ENCODE measurements around the gene PLCB1.

PLCB1 gene

GRCh38 chr20:8891039-8891438 lies 759.0 kb downstream of the PLCB1 start:
- H3K4me1 ChIP-seq (ENCODE audit: low read depth, poor library complexity, severe bottlenecking) = no peaks in the 10 kb centered on the region
- no peak overlapping the region for H3K9ac ChIP-seq
- no peak overlapping the region for H2AFZ ChIP-seq (ENCODE audit: low read depth)
- H3K4me2 ChIP-seq = no peak overlapping the region
- H4K20me1 ChIP-seq (ENCODE audit: insufficient read depth) = no peaks in the 10 kb centered on the region
- no peak overlapping the region for H3K4me3 ChIP-seq (IDR thresholded peaks at IDR 0.05; ENCODE audit: insufficient read depth, low read depth, low read length)
- no peaks in the 10 kb centered on the region for H3K79me2 ChIP-seq (ENCODE audit: insufficient read depth, low read depth)
- no peak overlapping the region for H3K27ac ChIP-seq
- no peaks in the 10 kb centered on the region for H3K36me3 ChIP-seq (ENCODE audit: insufficient read depth)
- TF ChIP-seq CTCF (conservative IDR thresholded peaks at IDR 0.05; ENCODE audit: low read depth, low read length) = no peak
- H3K27me3 ChIP-seq (ENCODE audit: insufficient read depth, low read depth) = no peaks in the 10 kb centered on the region

- no peaks in the 10 kb centered on the region for H3K27me3 ChIP-seq (ENCODE audit: insufficient read depth, low read depth)
- TF ChIP-seq CTCF (conservative IDR thresholded peaks at IDR 0.05; ENCODE audit: low read depth, low read length) = no peak
- H3K9ac ChIP-seq = no peak overlapping the region
- no peaks in the 10 kb centered on the region for H3K79me2 ChIP-seq (ENCODE audit: insufficient read depth, low read depth)
- no peaks in the 10 kb centered on the region for H3K36me3 ChIP-seq (ENCODE audit: insufficient read depth)
- no peak overlapping the region for H3K4me3 ChIP-seq (IDR thresholded peaks at IDR 0.05; ENCODE audit: insufficient read depth, low read depth, low read length)
- H3K27ac ChIP-seq = no peak overlapping the region
- no peak overlapping the region for H2AFZ ChIP-seq (ENCODE audit: low read depth)
- no peaks in the 10 kb centered on the region for H3K4me1 ChIP-seq (ENCODE audit: low read depth, poor library complexity, severe bottlenecking)
- H3K4me2 ChIP-seq = no peak overlapping the region
- H4K20me1 ChIP-seq (ENCODE audit: insufficient read depth) = no peaks in the 10 kb centered on the region
Observed at GRCh38 chr20:8895472-8895871, 763.4 kb downstream of the PLCB1 start.

- H4K20me1 ChIP-seq (ENCODE audit: insufficient read depth) = no peaks in the 10 kb centered on the region
- TF ChIP-seq CTCF (conservative IDR thresholded peaks at IDR 0.05; ENCODE audit: low read depth, low read length) = no peak
- H3K4me2 ChIP-seq = no peak overlapping the region
- no peaks in the 10 kb centered on the region for H3K36me3 ChIP-seq (ENCODE audit: insufficient read depth)
- no peak overlapping the region for H3K9ac ChIP-seq
- no peak overlapping the region for H3K27ac ChIP-seq
- H3K4me1 ChIP-seq (ENCODE audit: low read depth, poor library complexity, severe bottlenecking) = no peaks in the 10 kb centered on the region
- H3K79me2 ChIP-seq (ENCODE audit: insufficient read depth, low read depth) = no peaks in the 10 kb centered on the region
- no peak overlapping the region for H2AFZ ChIP-seq (ENCODE audit: low read depth)
- no peaks in the 10 kb centered on the region for H3K27me3 ChIP-seq (ENCODE audit: insufficient read depth, low read depth)
- H3K4me3 ChIP-seq (IDR thresholded peaks at IDR 0.05; ENCODE audit: insufficient read depth, low read depth, low read length) = no peak overlapping the region
Observed at GRCh38 chr20:8898823-8899222, 766.8 kb downstream of the PLCB1 start.

GRCh38 chr20:8901237-8902025 lies 769.4 kb downstream of the PLCB1 start:
- H3K36me3 ChIP-seq (ENCODE audit: insufficient read depth) = no peaks in the 10 kb centered on the region
- H3K27me3 ChIP-seq (ENCODE audit: insufficient read depth, low read depth) = no peaks in the 10 kb centered on the region
- no peak overlapping the region for H3K4me2 ChIP-seq
- no peak overlapping the region for H2AFZ ChIP-seq (ENCODE audit: low read depth)
- no peak overlapping the region for H3K9ac ChIP-seq
- no peaks in the 10 kb centered on the region for H3K4me1 ChIP-seq (ENCODE audit: low read depth, poor library complexity, severe bottlenecking)
- H4K20me1 ChIP-seq (ENCODE audit: insufficient read depth) = no peaks in the 10 kb centered on the region
- TF ChIP-seq CTCF (conservative IDR thresholded peaks at IDR 0.05; ENCODE audit: low read depth, low read length) = no peak
- H3K79me2 ChIP-seq (ENCODE audit: insufficient read depth, low read depth) = no peaks in the 10 kb centered on the region
- no peak overlapping the region for H3K4me3 ChIP-seq (IDR thresholded peaks at IDR 0.05; ENCODE audit: insufficient read depth, low read depth, low read length)
- H3K27ac ChIP-seq = no peak overlapping the region

Data from KMS-11 (cell line).